Mesendoderm (in vitro differentiated cells): Measurements from ENCODE around the gene TMEM204.

Source experiments
- DNase-seq: peaks from one replicate; pipeline ENCODE4 v3.0.0; 2013
- H2AK5ac ChIP-seq: 2 replicates; pipeline ENCODE4 v1.6.1; 2013; ENCODE audit warnings: low read length, inconsistent platforms
- H2BK120ac ChIP-seq: 2 replicates; pipeline ENCODE4 v1.6.1; 2013; ENCODE audit warnings: low read depth, mild to moderate bottlenecking, low read length, moderate library complexity, mixed read lengths
- H2BK15ac ChIP-seq: replicated peaks from 2 replicates; pipeline ENCODE4 v1.6.1; 2013; ENCODE audit warnings: low read depth, mild to moderate bottlenecking, moderate library complexity
- H2BK5ac ChIP-seq: 2 replicates; pipeline ENCODE4 v1.6.1; 2013; ENCODE audit warnings: low read length, inconsistent platforms
- H3K18ac ChIP-seq: 2 replicates; pipeline ENCODE4 v1.6.1; 2013; ENCODE audit warnings: mild to moderate bottlenecking, low read length, mixed read lengths
- H3K23ac ChIP-seq: one replicate; pipeline ENCODE4 v1.6.1; 2013; ENCODE audit warnings: low read length
- H3K27ac ChIP-seq: 2 replicates; pipeline ENCODE4 v1.5.1; 2013; ENCODE audit warnings: low read depth, mild to moderate bottlenecking, inconsistent platforms, low read length, moderate library complexity
- H3K27me3 ChIP-seq: 2 replicates; pipeline ENCODE4 v1.6.1; 2013; ENCODE audit warnings: low read length, control low read depth, mild to moderate bottlenecking, inconsistent platforms; ENCODE audit not compliant: insufficient read depth, poor library complexity
- H3K36me3 ChIP-seq: 2 replicates; pipeline ENCODE4 v1.6.1; 2013; ENCODE audit warnings: low read length, inconsistent platforms; ENCODE audit not compliant: control insufficient read depth, insufficient read depth
- H3K4ac ChIP-seq: one replicate; pipeline ENCODE4 v1.6.1; 2013; ENCODE audit warnings: low read depth, mild to moderate bottlenecking, low read length, moderate library complexity
- H3K4me1 ChIP-seq: 2 replicates; pipeline ENCODE4 v1.6.1; 2013; ENCODE audit warnings: low read depth, low read length, inconsistent platforms; ENCODE audit not compliant: control insufficient read depth
- H3K4me2 ChIP-seq: 2 replicates; pipeline ENCODE4 v1.6.1; 2013; ENCODE audit warnings: low read length
- H3K4me3 ChIP-seq: 2 replicates; pipeline ENCODE4 v1.5.1; 2013; ENCODE audit warnings: mild to moderate bottlenecking, low read length
- H3K56ac ChIP-seq: one replicate; pipeline ENCODE4 v1.6.1; 2013; ENCODE audit warnings: low read length
- H3K79me1 ChIP-seq: 2 replicates; pipeline ENCODE4 v1.6.1; 2013; ENCODE audit warnings: low read length, inconsistent platforms
- H3K79me2 ChIP-seq: 2 replicates; pipeline ENCODE4 v1.6.1; 2013; ENCODE audit warnings: mild to moderate bottlenecking, low read length; ENCODE audit not compliant: control insufficient read depth, insufficient read depth
- H3K9ac ChIP-seq: 2 replicates; pipeline ENCODE4 v1.6.1; 2013; ENCODE audit warnings: low read length, inconsistent platforms
- H4K5ac ChIP-seq: one replicate; pipeline ENCODE4 v1.6.1; 2013; ENCODE audit warnings: low read length
- H4K8ac ChIP-seq: one replicate; pipeline ENCODE4 v1.6.1; 2013; ENCODE audit warnings: low read depth, mild to moderate bottlenecking, control low read depth, low read length, moderate library complexity
- WGBS: extraction: QIAGEN DNeasy Blood & Tissue Kit; methylation state at CpG from one replicate; pipeline ENCODE4 v1.1.7; 2013; ENCODE audit warnings: low lambda C conversion rate, missing lambda C conversion rate; ENCODE audit not compliant: insufficient coverage; ENCODE audit errors: extremely low coverage; 5-methylcytosine and 5-hydroxymethylcytosine counted together

TMEM204 gene

GRCh38 chr16:1560866-1561265, 27.4 kb downstream of the TMEM204 start:
- Histone ChIP-seq H4K5ac (no peak overlapping the region), H2BK15ac (no peak overlapping the region), H3K18ac (no peak overlapping the region), H4K8ac (no peak overlapping the region), H2AK5ac (no peak overlapping the region), H3K4me2 (no peak overlapping the region), H2BK120ac (no peak overlapping the region), H2BK5ac (no peak overlapping the region), H3K56ac (no peak overlapping the region), H3K23ac (no peak overlapping the region), H3K36me3 (peaks cover 3% of the 10 kb centered on the region), H3K4ac (no peak overlapping the region), H3K27ac (no peak overlapping the region), H3K79me1 (no peaks in the 10 kb centered on the region), H3K4me1 (no peaks in the 10 kb centered on the region), H3K9ac (no peak overlapping the region), H3K79me2 (no peaks in the 10 kb centered on the region), H3K27me3 (no peaks in the 10 kb centered on the region), H3K4me3 (no peak overlapping the region)
- no peak for DNase-seq
- no CpG with 5 or more reads among the region's 12 CpGs for WGBS

- WGBS = no CpG with 5 or more reads among the region's 7 CpGs
- Histone ChIP-seq H3K36me3 (peaks cover 3% of the 10 kb centered on the region), H2AK5ac (no peak overlapping the region), H3K4me3 (no peak overlapping the region), H3K79me2 (no peaks in the 10 kb centered on the region), H3K79me1 (no peaks in the 10 kb centered on the region), H2BK120ac (no peak overlapping the region), H3K9ac (no peak overlapping the region), H3K27ac (no peak overlapping the region), H3K23ac (no peak overlapping the region), H3K4ac (no peak overlapping the region), H2BK15ac (no peak overlapping the region), H4K8ac (no peak overlapping the region), H3K4me2 (no peak overlapping the region), H2BK5ac (no peak overlapping the region), H3K18ac (no peak overlapping the region), H4K5ac (no peak overlapping the region), H3K4me1 (no peaks in the 10 kb centered on the region), H3K56ac (no peak overlapping the region), H3K27me3 (no peaks in the 10 kb centered on the region)
- no peak for DNase-seq
Measured at GRCh38 chr16:1561266-1561665, 27.8 kb downstream of the TMEM204 start.

- no peaks in the 10 kb centered on the region for H3K79me1 ChIP-seq
- no peaks in the 10 kb centered on the region for H3K27me3 ChIP-seq
- H3K4me1 ChIP-seq = no peaks in the 10 kb centered on the region
- no peak overlapping the region for H2BK15ac ChIP-seq
- H3K9ac ChIP-seq = no peak overlapping the region
- H3K23ac ChIP-seq = no peak overlapping the region
- H3K56ac ChIP-seq = no peak overlapping the region
- DNase-seq = no peak
- H3K4me2 ChIP-seq = no peak overlapping the region
- WGBS = no CpG with 5 or more reads among the region's 14 CpGs
- H3K27ac ChIP-seq = no peak overlapping the region
- no peak overlapping the region for H2BK5ac ChIP-seq
- no peaks in the 10 kb centered on the region for H3K79me2 ChIP-seq
- H3K4me3 ChIP-seq = no peak overlapping the region
- peaks cover 3% of the 10 kb centered on the region for H3K36me3 ChIP-seq
- H3K18ac ChIP-seq = no peak overlapping the region
- no peak overlapping the region for H2AK5ac ChIP-seq
- H3K4ac ChIP-seq = no peak overlapping the region
- H4K8ac ChIP-seq = no peak overlapping the region
- H2BK120ac ChIP-seq = no peak overlapping the region
- no peak overlapping the region for H4K5ac ChIP-seq
Measured at GRCh38 chr16:1561836-1562235, 28.4 kb downstream of the TMEM204 start.

- no peaks in the 10 kb centered on the region for H3K79me1 ChIP-seq
- H3K4me1 ChIP-seq = no peaks in the 10 kb centered on the region
- H3K23ac ChIP-seq = no peak overlapping the region
- no peaks in the 10 kb centered on the region for H3K27me3 ChIP-seq
- no peak overlapping the region for H3K4me3 ChIP-seq
- H3K9ac ChIP-seq = no peak overlapping the region
- H4K5ac ChIP-seq = no peak overlapping the region
- no peak overlapping the region for H3K4ac ChIP-seq
- no peaks in the 10 kb centered on the region for H3K79me2 ChIP-seq
- H2BK5ac ChIP-seq = no peak overlapping the region
- no peak overlapping the region for H2BK120ac ChIP-seq
- H3K27ac ChIP-seq = no peak overlapping the region
- no peak for DNase-seq
- peaks cover 3% of the 10 kb centered on the region for H3K36me3 ChIP-seq
- no peak overlapping the region for H3K56ac ChIP-seq
- H3K18ac ChIP-seq = no peak overlapping the region
- no peak overlapping the region for H4K8ac ChIP-seq
- H3K4me2 ChIP-seq = no peak overlapping the region
- WGBS = no CpG with 5 or more reads among the region's 20 CpGs
- H2BK15ac ChIP-seq = no peak overlapping the region
- no peak overlapping the region for H2AK5ac ChIP-seq
Measured at GRCh38 chr16:1563786-1564185, 30.3 kb downstream of the TMEM204 start.

GRCh38 chr16:1564325-1564724, 30.9 kb downstream of the TMEM204 start:
- Histone ChIP-seq H2BK120ac (no peak overlapping the region), H2BK5ac (no peak overlapping the region), H4K8ac (no peak overlapping the region), H3K23ac (no peak overlapping the region), H2BK15ac (no peak overlapping the region), H3K79me1 (no peaks in the 10 kb centered on the region), H3K79me2 (no peaks in the 10 kb centered on the region), H3K27me3 (no peaks in the 10 kb centered on the region), H3K27ac (no peak overlapping the region), H3K4me3 (no peak overlapping the region), H3K4me2 (no peak overlapping the region), H3K18ac (no peak overlapping the region), H2AK5ac (no peak overlapping the region), H3K36me3 (peaks cover 3% of the 10 kb centered on the region), H3K56ac (no peak overlapping the region), H4K5ac (no peak overlapping the region), H3K4me1 (no peaks in the 10 kb centered on the region), H3K4ac (no peak overlapping the region), H3K9ac (no peak overlapping the region)
- no peak for DNase-seq
- WGBS = no CpG with 5 or more reads among the region's 9 CpGs

GRCh38 chr16:1565083-1565805, 31.8 kb downstream of the TMEM204 start:
- Histone ChIP-seq H3K18ac (no peak overlapping the region), H4K8ac (no peak overlapping the region), H3K56ac (no peak overlapping the region), H3K79me1 (no peaks in the 10 kb centered on the region), H2BK5ac (no peak overlapping the region), H3K36me3 (no peaks in the 10 kb centered on the region), H3K79me2 (no peaks in the 10 kb centered on the region), H3K23ac (no peak overlapping the region), H3K27ac (no peak overlapping the region), H2BK120ac (no peak overlapping the region), H3K4me2 (no peak overlapping the region), H4K5ac (no peak overlapping the region), H3K4me1 (no peaks in the 10 kb centered on the region), H2BK15ac (no peak overlapping the region), H2AK5ac (no peak overlapping the region), H3K4ac (no peak overlapping the region), H3K4me3 (no peak overlapping the region), H3K9ac (no peak overlapping the region), H3K27me3 (no peaks in the 10 kb centered on the region)
- DNase-seq = no peak
- no CpG with 5 or more reads among the region's 16 CpGs for WGBS
